DND-41 (cell line): ENCODE data around the gene UBTD1.

Source experiments
- ATAC-seq: fragments of 200-7000 bp; cut with Tn5 transposase; 3 replicates; pipeline ENCODE4 v1.9.1; 2021; ENCODE audit warnings: low read depth; ENCODE audit not compliant: insufficient read depth
- DNase-seq: peaks from one replicate; pipeline ENCODE4 v3.0.0-alpha.2; 2020
- H2AFZ ChIP-seq: 2 replicates; pipeline ENCODE4 v1.6.0; 2012; ENCODE audit warnings: low read depth, low read length
- H3K27ac ChIP-seq: 2 replicates; pipeline ENCODE4 v1.5.1; 2012; ENCODE audit warnings: low read length, inconsistent platforms
- H3K27me3 ChIP-seq: fragments of 200-600 bp; sonication (generic); 2 replicates; pipeline ENCODE4 v1.6.0; 2012; ENCODE audit warnings: low read length, mild to moderate bottlenecking, inconsistent platforms; ENCODE audit not compliant: insufficient read depth, poor library complexity
- H3K36me3 ChIP-seq: 2 replicates; pipeline ENCODE4 v1.5.1; 2012; ENCODE audit warnings: low read length, inconsistent platforms; ENCODE audit not compliant: insufficient read depth
- H3K4me1 ChIP-seq: 2 replicates; pipeline ENCODE4 v1.5.1; 2012; ENCODE audit warnings: mild to moderate bottlenecking, low read length; ENCODE audit not compliant: insufficient read depth
- H3K4me2 ChIP-seq: 2 replicates; pipeline ENCODE4 v1.6.0; 2012; ENCODE audit warnings: mild to moderate bottlenecking, moderate library complexity, low read length, inconsistent platforms; ENCODE audit not compliant: insufficient read depth
- H3K4me3 ChIP-seq, 2 experiments: fragments of 200-600 bp in 1 of 2; shearing (Covaris generic) in 1 of 2; 2 replicates each; pipeline ENCODE4 v1.5.1; 2012 to 2016; ENCODE audit warnings: inconsistent platforms in 2 of 2, low read length in 2 of 2, mild to moderate bottlenecking in 2 of 2, low read depth in 1 of 2, moderate library complexity in 1 of 2
- H3K79me2 ChIP-seq: 2 replicates; pipeline ENCODE4 v1.6.0; 2012; ENCODE audit warnings: low read length, inconsistent platforms; ENCODE audit not compliant: insufficient read depth
- H3K9ac ChIP-seq: 2 replicates; pipeline ENCODE4 v1.6.0; 2012; ENCODE audit warnings: low read depth, mild to moderate bottlenecking, inconsistent platforms, low read length, moderate library complexity
- H3K9me3 ChIP-seq: 2 replicates; pipeline ENCODE4 v1.5.1; 2012; ENCODE audit warnings: low read length, moderate library complexity, mild to moderate bottlenecking, inconsistent platforms; ENCODE audit not compliant: insufficient read depth, severe bottlenecking
- H4K20me1 ChIP-seq: 2 replicates; pipeline ENCODE4 v1.6.0; 2012; ENCODE audit warnings: low read length; ENCODE audit not compliant: insufficient read depth
- CTCF ChIP-seq: IDR thresholded peaks from 2 replicates; pipeline ENCODE4 v1.5.1; 2012; ENCODE audit warnings: borderline replicate concordance, low read length, moderate library complexity, mild to moderate bottlenecking; ENCODE audit not compliant: poor library complexity, severe bottlenecking; ENCODE audit errors: extremely low read depth
- EZH2 ChIP-seq: IDR thresholded peaks from 3 replicates; pipeline ENCODE4 v1.6.1; 2012; ENCODE audit warnings: borderline replicate concordance, low read depth, mild to moderate bottlenecking, moderate library complexity, low read length, inconsistent platforms; ENCODE audit not compliant: severe bottlenecking

Gene UBTD1

GRCh38 chr10:97587183-97587582, 88.5 kb downstream of the UBTD1 start:
- no peaks in the 10 kb centered on the region for H3K4me1 ChIP-seq
- no peak overlapping the region for H3K9ac ChIP-seq
- H3K9me3 ChIP-seq = no peaks in the 10 kb centered on the region
- H3K4me3 ChIP-seq = no peak overlapping the region
- H3K27me3 ChIP-seq = peaks cover 12% of the 10 kb centered on the region
- no peak for ATAC-seq
- no peak overlapping the region for H3K4me2 ChIP-seq
- H4K20me1 ChIP-seq = no peaks in the 10 kb centered on the region; the same call in 1 of the 2 replicates
- DNase-seq = no peak
- TF ChIP-seq EZH2 = no peak
- TF ChIP-seq CTCF = no peak
- H2AFZ ChIP-seq = no peak overlapping the region; the same call in 1 of the 2 replicates
- no peak overlapping the region for H3K27ac ChIP-seq
- no peaks in the 10 kb centered on the region for H3K79me2 ChIP-seq
- H3K36me3 ChIP-seq = no peaks in the 10 kb centered on the region

- no peak within 1 kb of the TSS for H3K4me2 ChIP-seq
Measured at GRCh38 chr10:97589479-97589878, 90.8 kb downstream of the UBTD1 start, which contains the start of gene C10orf62. C10orf62 (plus strand) TSS chr10:97589721; CDS start chr10:97589898, 177 bp downstream.

GRCh38 chr10:97590082-97590747, 91.5 kb downstream of the UBTD1 start:
- Histone ChIP-seq H3K27ac (no peak overlapping the region), H3K9ac (no peak overlapping the region), H3K4me3 (no peak overlapping the region), H3K4me1 (no peaks in the 10 kb centered on the region), H3K9me3 (no peaks in the 10 kb centered on the region), H4K20me1 (no peaks in the 10 kb centered on the region; the same call in 1 of the 2 replicates), H2AFZ (no peak overlapping the region), H3K27me3 (peaks cover 12% of the 10 kb centered on the region), H3K4me2 (no peak overlapping the region), H3K79me2 (no peaks in the 10 kb centered on the region), H3K36me3 (no peaks in the 10 kb centered on the region)
- DNase-seq (no peak), ATAC-seq (no peak)
- TF ChIP-seq CTCF = no peak

More at GRCh38 chr10:97589479-97589878, 90.8 kb downstream of the UBTD1 start, which contains the start of gene C10orf62:
- ATAC-seq (no peak), DNase-seq (no peak)
- Histone ChIP-seq H3K9me3 (no peaks in the 10 kb centered on the region), H3K27ac (no peak within 1 kb of the TSS), H4K20me1 (no peaks in the 10 kb centered on the region; the same call in 1 of the 2 replicates), H3K4me3 (no peak within 1 kb of the TSS), H3K27me3 (peaks cover 12% of the 10 kb centered on the region), H3K79me2 (no peaks in the 10 kb centered on the region), H2AFZ (no peak within 1 kb of the TSS), H3K9ac (no peak within 1 kb of the TSS), H3K36me3 (no peaks in the 10 kb centered on the region), H3K4me1 (no peaks in the 10 kb centered on the region)
- TF ChIP-seq CTCF = no peak
- TF ChIP-seq EZH2 = no peak
